HEK293T (cell line): ENCODE data around the gene RCSD1.
A peak's percentile ranks its signal among the peaks of the same experiment; 100 is the strongest.

Experiments used
- CTCF ChIA-PET: fragments of 350-600 bp; formaldehyde crosslinking; extraction: SDS; loops from one replicate; lab custom pipeline; 2021; ENCODE audit warnings: antibody characterized with exemption, inconsistent platforms; lab: Yijun Ruan, JAX
- POLR2A ChIA-PET: fragments of 350-600 bp; formaldehyde crosslinking; extraction: SDS; loops from one replicate; lab custom pipeline; 2020; ENCODE audit warnings: antibody characterized with exemption, inconsistent platforms; lab: Yijun Ruan, JAX
- DNase-seq: peaks from one replicate; pipeline ENCODE4 v3.0.0; 2012; ENCODE audit warnings: mixed read lengths; ENCODE audit errors: extremely low spot score
- ARNT ChIP-seq: fragments of 450-650 bp; IDR thresholded peaks from 2 replicates; pipeline ENCODE4 v1.6.1; 2017; ENCODE audit warnings: mild to moderate bottlenecking
- BHLHE40 ChIP-seq: fragments of 450-650 bp; IDR thresholded peaks from 2 replicates; pipeline ENCODE4 v1.6.1; 2016; ENCODE audit warnings: mild to moderate bottlenecking, moderate library complexity, borderline replicate concordance
- CTBP1 ChIP-seq: fragments of 450-650 bp; IDR thresholded peaks from 2 replicates; pipeline ENCODE4 v1.6.1; 2016; ENCODE audit warnings: borderline replicate concordance
- ELF4 ChIP-seq: fragments of 450-650 bp; IDR thresholded peaks from 2 replicates; pipeline ENCODE4 v1.6.1; 2017; ENCODE audit warnings: antibody characterized with exemption
- FOXA1 ChIP-seq: fragments of 450-650 bp; IDR thresholded peaks from 2 replicates; pipeline ENCODE4 v1.6.1; 2016; ENCODE audit warnings: mild to moderate bottlenecking
- FOXK2 ChIP-seq: fragments of 450-650 bp; IDR thresholded peaks from 2 replicates; pipeline ENCODE4 v1.6.1; 2016; ENCODE audit warnings: mild to moderate bottlenecking
- FOXM1 ChIP-seq: fragments of 450-650 bp; IDR thresholded peaks from 2 replicates; pipeline ENCODE4 v1.6.1; 2017; ENCODE audit warnings: mild to moderate bottlenecking, borderline replicate concordance
- HDGF ChIP-seq: fragments of 450-650 bp; IDR thresholded peaks from 2 replicates; pipeline ENCODE4 v1.6.1; 2017; ENCODE audit warnings: antibody characterized with exemption, borderline replicate concordance
- L3MBTL2 ChIP-seq: fragments of 450-650 bp; conservative IDR thresholded peaks from 2 replicates; pipeline ENCODE4 v1.6.1; 2016; ENCODE audit warnings: mild to moderate bottlenecking
- LEF1 ChIP-seq: fragments of 450-650 bp; IDR thresholded peaks from 2 replicates; pipeline ENCODE4 v1.6.1; 2017; ENCODE audit warnings: mild to moderate bottlenecking, borderline replicate concordance
- NFRKB ChIP-seq: fragments of 450-650 bp; IDR thresholded peaks from 2 replicates; pipeline ENCODE4 v1.6.1; 2016; ENCODE audit warnings: mild to moderate bottlenecking, moderate library complexity
- PKNOX1 ChIP-seq: fragments of 450-650 bp; IDR thresholded peaks from 2 replicates; pipeline ENCODE4 v1.6.1; 2016
- SP1 ChIP-seq: fragments of 450-650 bp; IDR thresholded peaks from 2 replicates; pipeline ENCODE4 v1.6.1; 2017
- SUZ12 ChIP-seq: fragments of 450-650 bp; IDR thresholded peaks from 2 replicates; pipeline ENCODE4 v1.6.1; 2016; ENCODE audit warnings: mild to moderate bottlenecking
- TARDBP ChIP-seq: fragments of 450-650 bp; IDR thresholded peaks from 2 replicates; pipeline ENCODE4 v1.6.1; 2016
- ZNF384 ChIP-seq: fragments of 450-650 bp; IDR thresholded peaks from 2 replicates; pipeline ENCODE4 v1.6.1; 2016

The RCSD1 gene

GRCh38 chr1:167683226-167683625, 53.2 kb downstream of the RCSD1 start:
- CTCF ChIA-PET, result no interaction called here
- TF ChIP-seq CTBP1 (no peak), FOXA1 (no peak), SP1 (no peak), FOXM1 (no peak), HDGF (no peak), ELF4 (no peak), L3MBTL2 (no peak), FOXK2 (no peak), BHLHE40 (no peak)
- POLR2A ChIA-PET, result no interaction called here
- no peak for DNase-seq

DNA sequence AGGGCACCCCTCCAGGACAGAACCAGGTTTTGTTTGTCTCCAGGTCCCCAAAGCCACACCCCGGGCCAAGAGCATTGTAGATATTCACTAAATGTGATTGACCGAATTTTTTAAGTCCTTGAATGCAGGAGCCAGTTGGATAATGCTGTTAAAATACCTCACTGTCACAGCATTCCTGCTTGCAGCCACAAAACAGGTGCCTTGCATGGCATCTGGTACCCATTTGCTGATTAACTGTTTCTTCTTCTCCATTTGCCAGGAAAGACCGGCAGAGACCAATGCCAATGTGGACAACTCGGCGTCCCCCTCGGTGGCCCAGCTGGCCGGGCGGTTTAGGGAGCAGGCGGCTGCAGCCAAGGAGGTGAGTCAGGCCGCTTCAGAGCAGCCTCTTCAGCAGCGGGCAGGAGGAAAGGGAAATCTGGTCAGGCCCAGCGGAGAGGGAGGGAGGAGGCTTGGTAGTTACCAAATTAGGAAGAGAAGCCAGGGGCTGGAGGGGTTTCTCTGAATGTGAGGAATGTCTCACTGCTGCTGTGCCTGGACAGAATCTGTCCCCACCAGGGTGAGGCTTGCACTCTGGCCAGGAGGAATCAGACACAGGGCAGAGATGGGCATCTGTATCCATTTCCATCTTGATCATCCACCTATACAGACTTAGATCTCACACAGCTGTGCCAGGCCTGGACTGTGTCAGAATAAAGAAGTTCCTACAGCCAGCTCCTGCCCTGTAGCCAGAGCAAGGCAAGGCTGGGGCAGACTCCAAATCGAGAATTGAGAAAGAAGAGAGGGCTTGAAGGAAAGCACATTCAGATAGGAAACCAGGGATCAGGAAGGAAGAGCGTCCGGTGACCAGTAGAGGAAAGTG, 53.8 kb downstream of the RCSD1 start:
- ChIA-PET CTCF (no interaction called here), POLR2A (no interaction called here)
- no peak for DNase-seq
- no peak for TF ChIP-seq SP1
- TF ChIP-seq NFRKB, result no peak
- TF ChIP-seq CTBP1, result no peak
- no peak for TF ChIP-seq FOXA1
- TF ChIP-seq L3MBTL2, result no peak
- TF ChIP-seq ELF4, result no peak
- TF ChIP-seq LEF1, result no peak
- TF ChIP-seq TARDBP, result no peak
- no peak for TF ChIP-seq ZNF384
- TF ChIP-seq ARNT, result no peak
- TF ChIP-seq PKNOX1, result no peak
- TF ChIP-seq HDGF, result no peak
- TF ChIP-seq FOXK2, result no peak
- TF ChIP-seq FOXM1, result no peak
- TF ChIP-seq SUZ12, result no peak

GRCh38 chr1:167685844-167686243, 55.8 kb downstream of the RCSD1 start:
- TF ChIP-seq ARNT (no peak), PKNOX1 (no peak), FOXK2 (no peak)
- DNase-seq, result no peak
- ChIA-PET CTCF (no interaction called here), POLR2A (no interaction called here)

DNA sequence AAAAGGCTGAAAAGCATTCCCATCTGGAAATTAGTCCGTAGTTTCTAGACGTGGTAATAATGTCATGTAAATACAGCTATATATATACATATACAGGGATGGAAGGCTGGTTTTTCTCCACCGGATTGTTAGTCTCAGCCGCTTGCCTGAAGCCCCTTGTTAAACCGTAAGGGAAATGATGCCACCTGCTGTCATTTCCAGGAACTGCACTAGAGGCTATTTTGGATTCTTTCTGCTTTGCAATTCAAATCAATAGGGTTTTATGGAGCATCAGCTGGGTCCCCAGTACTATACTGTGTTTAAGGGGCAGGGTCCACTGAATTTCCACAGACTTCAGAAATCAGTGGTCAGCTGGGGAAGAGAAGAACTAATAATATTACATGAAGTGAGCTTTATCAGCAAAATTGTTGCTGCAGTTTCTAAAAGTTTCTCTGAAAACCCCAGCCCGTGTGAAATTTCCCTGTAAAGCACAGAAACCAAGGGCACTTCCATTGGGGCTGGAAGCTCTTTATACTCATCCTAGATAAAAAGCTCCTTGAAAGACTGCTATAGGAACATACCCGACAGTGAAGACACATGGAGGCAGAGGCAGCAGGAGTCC, 58.0 kb downstream of the RCSD1 start:
- POLR2A ChIA-PET, result interaction anchor here (0.6 to 1.9 kb wide), 3 partner anchors 26 to 467 kb away, joined by 3 to 8 read pairs (median 6); partner anchors contain the start of genes CREG1 and POU2F1
- peak; percentile 82 for DNase-seq
- CTCF ChIA-PET, result interaction anchor here (0.6 to 2.1 kb wide), 15 partner anchors 8 to 713 kb away, joined by 3 to 21 read pairs (median 4); no protein-coding TSS in a partner anchor
- TF ChIP-seq BHLHE40 (no peak), ARNT (no peak), CTBP1 (no peak), L3MBTL2 (no peak)

- no peak for TF ChIP-seq L3MBTL2
- TF ChIP-seq CTBP1, result no peak
- TF ChIP-seq SUZ12, result no peak
- TF ChIP-seq SP1, result no peak
- TF ChIP-seq LEF1, result no peak
- TF ChIP-seq BHLHE40, result no peak
- TF ChIP-seq NFRKB, result no peak
- no peak for TF ChIP-seq FOXA1
- no peak for TF ChIP-seq ZNF384
- TF ChIP-seq ELF4, result no peak
- TF ChIP-seq ARNT, result no peak
- CTCF ChIA-PET, result no interaction called here
- POLR2A ChIA-PET, result no interaction called here
- no peak for DNase-seq
These were observed 59.5 kb downstream of the RCSD1 start for GRCh38 chr1:167689567-167689920.

DNA sequence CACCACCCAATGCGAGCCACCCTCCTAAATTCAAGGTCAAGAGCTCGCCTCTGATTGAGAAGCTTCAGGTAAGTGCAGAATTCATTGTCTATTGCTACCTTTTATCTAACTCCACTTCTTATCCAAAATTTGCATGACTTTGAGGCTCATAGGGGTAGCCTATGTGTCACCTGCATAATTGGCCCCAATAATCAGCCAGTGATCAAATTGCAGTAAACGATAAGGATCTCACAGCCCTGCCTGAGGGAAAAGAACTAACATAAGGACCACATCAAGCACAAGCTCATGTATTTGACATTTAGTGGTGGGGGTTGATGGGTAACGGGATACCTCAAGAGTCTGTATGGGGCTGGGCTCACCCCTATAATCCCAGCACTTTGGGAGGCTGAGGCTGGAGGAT, 60.0 kb downstream of the RCSD1 start:
- TF ChIP-seq FOXK2 (no peak), HDGF (no peak), NFRKB (no peak), ELF4 (no peak), FOXM1 (no peak), CTBP1 (no peak), SP1 (no peak), L3MBTL2 (no peak), ZNF384 (no peak), FOXA1 (no peak), TARDBP (no peak)
- POLR2A ChIA-PET, result no interaction called here
- no peak for DNase-seq
- CTCF ChIA-PET, result no interaction called here
